Effector memory CD4-positive, alpha-beta T cell (primary cell): ENCODE measurements around the gene CDH26.

Experiments used
- DNase-seq, 3 donors: peaks; one replicate each; pipeline ENCODE4 v3.0.0-alpha.2; 2020
- H3K27ac ChIP-seq: 2 replicates; pipeline ENCODE4 v1.7.0; 2013; ENCODE audit warnings: mild to moderate bottlenecking, low read length, moderate library complexity; ENCODE audit not compliant: insufficient read depth, poor library complexity, severe bottlenecking
- H3K27me3 ChIP-seq: replicated peaks from 2 replicates; pipeline ENCODE4 v1.7.0; 2013; ENCODE audit warnings: mild to moderate bottlenecking, low read length; ENCODE audit not compliant: insufficient read depth, control insufficient read depth, poor library complexity, severe bottlenecking
- H3K36me3 ChIP-seq: 2 replicates; pipeline ENCODE4 v1.7.0; 2013; ENCODE audit warnings: mild to moderate bottlenecking, low read length, moderate library complexity; ENCODE audit not compliant: control insufficient read depth, insufficient read depth
- H3K4me1 ChIP-seq: 2 replicates; pipeline ENCODE4 v1.7.0; 2013; ENCODE audit warnings: low read length, mild to moderate bottlenecking; ENCODE audit not compliant: control insufficient read depth, insufficient read depth, poor library complexity, severe bottlenecking
- H3K4me3 ChIP-seq: 2 replicates; pipeline ENCODE4 v1.7.0; 2013; ENCODE audit warnings: low read length, low read depth, mild to moderate bottlenecking; ENCODE audit not compliant: insufficient read depth, poor library complexity, severe bottlenecking
- H3K9me3 ChIP-seq: 2 replicates; pipeline ENCODE4 v1.7.0; 2013; ENCODE audit warnings: mild to moderate bottlenecking, low read length, moderate library complexity; ENCODE audit not compliant: control insufficient read depth

The CDH26 gene

DNA sequence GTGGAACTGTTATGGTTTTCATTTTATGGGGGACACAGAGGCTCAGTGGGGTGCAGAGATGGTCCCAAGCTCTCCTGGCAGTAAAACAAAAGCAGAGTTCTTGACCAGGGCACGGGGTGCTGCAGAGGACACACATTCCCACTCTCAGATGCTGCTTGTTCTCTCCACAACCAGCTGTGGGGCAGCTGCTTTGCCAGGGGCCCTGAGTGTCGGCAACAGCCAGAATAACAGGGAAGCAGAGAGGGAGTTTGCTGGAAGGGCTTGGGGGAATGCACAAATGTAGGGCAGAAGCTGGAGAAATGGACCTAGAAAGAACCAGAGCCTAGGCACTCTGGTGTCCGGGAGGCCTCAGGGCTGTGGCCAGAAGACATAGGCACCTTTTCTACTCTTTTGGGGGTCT is 93.7 kb downstream of the CDH26 start:
- H3K9me3 ChIP-seq = no peaks in the 10 kb centered on the region
- no peak for DNase-seq
- no peaks in the 10 kb centered on the region for H3K36me3 ChIP-seq
- peaks cover 23% of the 10 kb centered on the region for H3K4me1 ChIP-seq
- H3K4me3 ChIP-seq = no peak overlapping the region
- no peak overlapping the region for H3K27ac ChIP-seq
- H3K27me3 ChIP-seq = no peaks in the 10 kb centered on the region

GRCh38 chr20:60052322-60052721 is 94.1 kb downstream of the CDH26 start:
- Histone ChIP-seq H3K4me3 (no peak overlapping the region), H3K9me3 (no peaks in the 10 kb centered on the region), H3K36me3 (no peaks in the 10 kb centered on the region), H3K4me1 (peaks cover 27% of the 10 kb centered on the region), H3K27me3 (no peaks in the 10 kb centered on the region), H3K27ac (no peak overlapping the region)
- DNase-seq = no peak

DNA sequence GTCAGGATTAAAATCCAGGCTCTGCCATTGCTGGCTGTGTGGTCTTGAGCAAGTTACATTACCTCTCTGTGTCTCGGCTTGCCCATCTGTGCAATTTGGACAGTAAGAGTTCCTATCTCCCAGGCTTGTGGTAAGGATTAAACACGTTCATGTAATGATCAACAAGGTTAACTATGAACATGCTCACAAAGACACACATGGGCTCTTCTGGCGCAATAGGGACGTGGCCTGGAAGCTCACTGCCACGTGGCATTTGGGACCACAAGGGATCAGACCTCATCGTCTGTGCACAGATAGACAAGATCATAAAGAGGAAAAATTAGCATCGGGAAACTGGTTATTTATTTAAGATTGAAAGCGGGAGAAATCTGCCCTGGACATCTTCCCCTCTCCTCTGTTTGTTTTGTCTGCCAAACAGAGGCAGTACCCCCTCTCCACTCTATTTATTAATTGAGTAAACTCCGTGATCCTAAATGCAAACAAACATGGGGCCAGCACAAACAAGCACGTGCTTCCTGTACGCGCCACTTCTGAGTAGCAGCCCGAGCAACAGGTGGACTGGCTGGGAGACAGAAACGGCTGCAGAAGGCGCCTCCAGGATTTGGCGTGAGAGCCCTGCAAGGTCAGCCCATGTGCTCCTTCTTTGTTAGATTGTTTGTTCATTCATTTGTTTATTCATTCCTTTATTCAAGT is 95.0 kb downstream of the CDH26 start:
- no peak overlapping the region for H3K4me3 ChIP-seq
- no peak for DNase-seq
- H3K36me3 ChIP-seq = no peaks in the 10 kb centered on the region
- H3K27ac ChIP-seq = no peak overlapping the region
- no peaks in the 10 kb centered on the region for H3K27me3 ChIP-seq
- no peaks in the 10 kb centered on the region for H3K9me3 ChIP-seq
- peaks cover 36% of the 10 kb centered on the region for H3K4me1 ChIP-seq

- Histone ChIP-seq H3K9me3 (no peaks in the 10 kb centered on the region), H3K36me3 (no peaks in the 10 kb centered on the region), H3K27ac (no peak overlapping the region), H3K27me3 (no peaks in the 10 kb centered on the region), H3K4me3 (no peak overlapping the region), H3K4me1 (peaks cover 41% of the 10 kb centered on the region)
- no peak for DNase-seq
These were observed 95.6 kb downstream of the CDH26 start for GRCh38 chr20:60053818-60054190.

DNA sequence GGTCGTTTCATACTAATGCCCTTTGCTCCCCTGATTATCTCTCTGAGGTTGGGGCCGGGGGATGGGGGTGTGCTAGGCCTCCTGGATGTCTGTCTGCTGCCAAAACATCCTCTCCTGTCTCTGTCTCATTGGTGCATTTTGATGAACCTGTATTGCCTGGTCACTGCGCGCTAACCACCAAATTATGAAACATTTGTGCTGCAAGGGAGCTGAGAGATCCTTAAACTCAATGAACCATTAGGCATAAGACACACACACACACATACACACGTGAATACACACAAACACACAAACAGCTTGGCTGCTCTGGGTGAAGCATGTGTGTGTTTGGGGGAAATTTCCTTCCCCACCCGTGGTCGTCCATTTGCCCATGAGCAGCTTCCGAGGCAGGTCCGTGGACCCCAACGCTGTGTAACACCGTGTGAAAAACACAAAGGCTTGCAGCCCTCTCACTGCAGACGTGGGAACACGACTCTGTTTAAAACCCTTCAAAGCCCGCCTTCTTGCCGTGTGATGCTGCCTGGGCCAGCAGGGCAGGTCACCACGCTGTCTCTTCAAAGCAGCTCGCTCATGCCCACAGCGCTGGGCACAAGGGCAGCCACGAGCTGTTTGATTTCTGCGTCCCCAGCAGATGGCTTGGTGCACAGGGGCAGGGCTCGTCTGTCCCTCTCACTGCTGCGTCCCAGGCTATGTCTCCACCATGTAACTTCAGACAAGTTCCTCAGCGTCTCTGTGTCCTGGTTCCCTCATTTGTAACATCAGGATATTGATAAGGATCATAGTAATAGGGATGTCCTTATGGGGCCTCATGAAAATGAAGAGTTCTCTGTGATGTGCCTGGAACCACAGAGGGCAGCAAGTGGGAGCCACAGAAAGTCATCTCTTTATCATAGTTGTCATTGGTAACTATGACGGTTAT is 96.8 kb downstream of the CDH26 start:
- no peaks in the 10 kb centered on the region for H3K9me3 ChIP-seq
- no peaks in the 10 kb centered on the region for H3K36me3 ChIP-seq
- DNase-seq = no peak
- peak overlapping the region; percentile 49 for H3K4me3 ChIP-seq
- H3K4me1 ChIP-seq = peaks cover 44% of the 10 kb centered on the region
- H3K27ac ChIP-seq = peak overlapping the region; percentile 44
- no peaks in the 10 kb centered on the region for H3K27me3 ChIP-seq

DNA sequence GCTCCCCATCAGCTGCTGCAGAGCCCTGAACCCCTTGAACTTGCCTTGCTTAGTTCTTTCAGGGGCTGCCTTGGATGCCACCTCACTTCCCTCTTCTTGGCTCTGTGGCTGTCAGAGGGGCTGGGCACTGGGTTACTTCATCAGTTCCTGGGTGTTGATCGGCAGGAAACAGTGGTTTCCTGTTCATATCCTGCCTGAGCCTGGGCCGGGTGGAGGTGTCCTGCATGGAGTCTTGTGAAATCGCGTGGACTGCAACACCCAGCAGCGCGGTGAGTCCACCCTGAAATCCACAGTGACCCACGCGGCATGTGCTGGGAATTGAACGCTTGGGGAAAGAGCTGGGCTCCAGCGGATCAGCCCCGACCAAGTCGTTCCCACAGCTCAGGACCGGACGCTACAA is 97.5 kb downstream of the CDH26 start:
- peak; percentile 32 to 42 (median 41) for DNase-seq
- H3K4me3 ChIP-seq = peak overlapping the region; percentile 49

DNA sequence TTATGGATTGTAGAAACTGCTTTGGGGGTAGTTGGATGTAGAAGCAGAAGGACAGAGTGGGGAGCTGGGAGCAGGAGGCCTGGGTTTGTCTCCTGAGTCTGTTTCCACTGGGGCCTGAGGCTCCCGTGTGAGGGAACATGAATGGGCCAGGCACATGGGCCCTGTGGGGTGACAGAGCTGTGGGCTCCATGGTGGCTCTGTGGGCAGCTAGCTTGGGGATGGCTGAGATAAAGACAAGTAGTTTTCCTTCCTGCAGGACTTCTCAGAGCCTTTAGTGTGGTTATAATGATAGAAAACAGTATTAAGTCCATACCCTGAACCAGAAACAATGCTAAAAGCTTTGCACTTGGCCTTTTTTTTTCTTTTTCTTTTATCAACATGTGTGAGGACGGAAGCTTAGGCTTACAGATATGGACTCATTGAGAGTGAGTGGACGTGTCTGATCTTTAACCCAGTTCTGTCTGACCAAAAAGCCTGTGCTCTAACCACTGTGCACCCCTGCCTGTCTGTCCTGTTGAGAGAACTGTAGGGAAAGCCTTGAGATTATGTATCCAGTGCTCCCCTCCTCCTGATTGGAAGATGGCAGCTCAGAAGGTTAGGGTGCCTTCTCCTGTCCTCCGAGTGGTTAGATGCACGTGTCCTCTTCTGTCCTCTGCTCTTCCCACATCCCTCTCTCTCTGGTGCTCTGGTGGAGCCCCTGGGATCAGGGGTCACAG is 98.3 kb downstream of the CDH26 start:
- no peak overlapping the region for H3K27ac ChIP-seq

More for the DNA sequence above, 97.5 kb downstream of the CDH26 start:
- H3K27me3 ChIP-seq = no peaks in the 10 kb centered on the region
- H3K36me3 ChIP-seq = no peaks in the 10 kb centered on the region
- no peaks in the 10 kb centered on the region for H3K9me3 ChIP-seq
- H3K4me1 ChIP-seq = peaks cover 44% of the 10 kb centered on the region
- peak overlapping the region; percentile 44 for H3K27ac ChIP-seq

DNA sequence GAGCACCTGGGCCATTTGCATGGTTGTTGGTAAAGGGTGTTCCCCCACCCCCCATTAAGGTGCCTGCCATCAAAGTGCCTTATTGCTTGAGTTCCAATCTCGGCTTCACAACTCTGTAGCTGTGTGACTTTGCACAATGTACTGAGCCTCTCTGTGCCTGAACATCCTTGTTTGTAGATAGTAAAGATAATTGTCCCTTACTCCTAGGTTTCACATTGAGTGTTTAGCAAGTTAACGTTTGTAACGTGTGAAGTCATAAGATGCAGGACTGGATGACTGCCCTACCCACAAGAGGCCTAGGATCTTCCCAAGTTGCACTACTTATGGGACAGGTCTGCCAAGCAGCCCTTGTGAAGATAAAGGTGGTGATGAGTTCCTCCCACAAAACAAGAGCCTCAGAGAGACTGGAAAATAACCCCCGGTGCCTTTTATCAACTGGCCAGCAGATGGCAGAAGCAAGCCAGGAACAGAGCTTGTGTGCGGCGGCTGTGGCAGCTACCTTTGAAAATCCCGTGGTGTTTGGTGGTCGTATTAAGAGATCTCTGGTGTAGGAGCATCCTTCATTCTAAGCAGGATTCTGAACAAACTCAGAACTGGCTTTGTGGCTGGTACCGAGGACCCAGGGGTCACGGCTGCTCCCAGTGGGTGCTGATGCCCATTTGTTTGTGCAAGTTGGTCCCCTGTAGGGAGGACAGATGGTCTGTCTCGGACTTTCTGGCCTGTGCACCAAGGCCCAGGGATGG is 99.1 kb downstream of the CDH26 start:
- DNase-seq = peak; percentile 30 to 43 (median 34)
- Histone ChIP-seq H3K4me3 (no peak overlapping the region), H3K27me3 (no peaks in the 10 kb centered on the region), H3K4me1 (peaks cover 44% of the 10 kb centered on the region), H3K27ac (no peak overlapping the region), H3K36me3 (no peaks in the 10 kb centered on the region), H3K9me3 (no peaks in the 10 kb centered on the region)

More for the DNA sequence above, 98.3 kb downstream of the CDH26 start:
- peaks cover 44% of the 10 kb centered on the region for H3K4me1 ChIP-seq
- peak overlapping the region; percentile 49 for H3K4me3 ChIP-seq
- no peaks in the 10 kb centered on the region for H3K36me3 ChIP-seq
- H3K9me3 ChIP-seq = no peaks in the 10 kb centered on the region
- no peaks in the 10 kb centered on the region for H3K27me3 ChIP-seq
- no peak for DNase-seq

DNA sequence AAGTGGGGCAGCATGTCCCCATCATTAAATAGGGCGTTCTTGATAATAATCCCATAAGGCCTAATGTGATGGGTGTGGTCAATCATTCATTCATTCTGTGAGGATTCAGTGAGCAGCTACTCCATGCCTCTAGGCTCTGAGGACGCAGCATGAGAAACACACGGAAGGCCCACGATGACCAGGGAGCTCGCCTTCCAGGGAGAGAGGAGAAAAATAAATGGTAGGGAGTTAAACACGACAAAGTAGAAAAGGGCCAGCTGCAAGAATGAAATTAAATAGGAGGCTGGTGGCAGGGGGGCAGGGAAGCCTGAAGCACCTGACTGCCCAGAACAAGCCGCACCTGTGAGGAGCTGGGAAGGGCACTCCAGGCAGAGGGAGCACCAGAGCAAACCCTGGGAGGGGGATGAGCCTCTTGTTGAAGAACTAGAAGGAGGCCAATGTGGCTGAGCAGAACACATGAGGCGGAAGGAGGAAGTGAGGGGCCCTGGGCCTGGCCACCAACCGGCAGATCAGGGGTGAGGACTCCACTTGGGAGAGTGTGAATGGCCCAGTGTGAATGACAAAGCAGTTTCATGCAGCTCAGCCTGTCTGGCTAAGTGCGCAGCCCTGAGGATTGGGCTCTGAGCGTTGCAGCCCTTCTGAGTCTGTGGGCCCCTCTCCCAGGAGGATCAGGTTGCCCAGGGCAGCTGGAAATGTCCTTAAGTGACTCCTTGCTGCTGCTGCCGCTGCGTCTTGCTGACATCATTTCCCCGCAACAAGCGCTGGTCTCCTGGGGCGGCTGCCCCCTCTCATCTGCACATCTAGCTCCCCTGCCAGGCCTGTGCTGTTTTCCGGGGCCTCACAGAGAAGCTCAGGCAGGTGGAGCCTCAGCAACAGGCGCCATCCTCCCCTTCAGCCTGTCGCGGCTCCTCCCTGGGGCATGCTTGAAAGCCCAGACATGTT is 99.9 kb downstream of the CDH26 start:
- Histone ChIP-seq H3K4me3 (no peak overlapping the region), H3K27me3 (no peaks in the 10 kb centered on the region), H3K9me3 (no peaks in the 10 kb centered on the region), H3K27ac (peak overlapping the region; percentile 22), H3K36me3 (no peaks in the 10 kb centered on the region), H3K4me1 (peaks cover 44% of the 10 kb centered on the region)
- DNase-seq = no peak
